ENCODE results near the gene SHQ1.
"Not testable (repeated sequence)": the region's sequence is repeated elsewhere in the genome, so short reads cannot be mapped to it uniquely, and the experiment has no call there.

Gene SHQ1

DNA sequence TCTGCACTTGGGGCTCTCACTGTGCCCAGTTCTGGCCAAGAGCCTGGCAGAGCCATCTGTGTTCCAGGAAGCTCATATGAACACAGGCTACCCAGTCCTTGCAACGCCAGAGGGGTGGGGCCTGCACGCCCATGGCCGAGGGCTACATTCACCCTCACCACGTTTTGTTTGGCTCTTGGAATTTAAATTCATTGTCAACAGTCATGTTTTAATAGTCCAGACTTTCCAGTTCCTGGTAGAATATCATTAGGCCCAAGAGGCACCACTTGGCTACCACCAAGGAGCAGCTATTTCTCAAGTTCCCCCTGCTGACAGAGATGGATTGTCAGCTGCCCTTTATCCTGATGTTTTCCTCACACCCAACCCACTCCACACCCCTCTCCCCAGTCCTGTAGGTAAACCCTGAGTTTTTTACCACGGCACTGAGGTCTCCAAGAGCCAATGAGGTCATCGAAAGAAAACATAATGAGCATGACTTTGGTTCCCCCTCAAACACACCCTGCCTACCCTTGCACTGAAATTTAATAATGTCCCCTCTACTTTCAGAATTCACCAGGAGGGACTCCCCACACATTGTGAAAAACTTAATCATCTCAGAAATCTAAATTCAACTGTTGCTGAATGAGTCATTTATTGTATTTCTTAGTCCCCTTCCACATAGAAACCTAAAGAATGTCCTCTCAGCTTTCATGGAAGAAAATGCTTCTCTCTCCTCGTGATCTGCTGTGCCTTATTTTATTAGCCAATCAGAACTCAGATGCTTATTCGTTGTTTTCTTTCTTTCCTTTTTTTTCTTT, 125.1 kb downstream of the SHQ1 start:
- peak; percentile 78 for FAIRE-seq
- DNase-seq (ENCODE audit: insufficient read length), result no peak
- no peak for TF ChIP-seq TAF1 (IDR thresholded peaks at IDR 0.05; ENCODE audit: borderline replicate concordance, low read depth, low read length)
- no peak for TF ChIP-seq POLR2A (IDR thresholded peaks at IDR 0.05; ENCODE audit: low read depth, low read length)
- TF ChIP-seq POLR2AphosphoS5 (IDR thresholded peaks at IDR 0.05; ENCODE audit: low read depth, low read length), result no peak

DNA sequence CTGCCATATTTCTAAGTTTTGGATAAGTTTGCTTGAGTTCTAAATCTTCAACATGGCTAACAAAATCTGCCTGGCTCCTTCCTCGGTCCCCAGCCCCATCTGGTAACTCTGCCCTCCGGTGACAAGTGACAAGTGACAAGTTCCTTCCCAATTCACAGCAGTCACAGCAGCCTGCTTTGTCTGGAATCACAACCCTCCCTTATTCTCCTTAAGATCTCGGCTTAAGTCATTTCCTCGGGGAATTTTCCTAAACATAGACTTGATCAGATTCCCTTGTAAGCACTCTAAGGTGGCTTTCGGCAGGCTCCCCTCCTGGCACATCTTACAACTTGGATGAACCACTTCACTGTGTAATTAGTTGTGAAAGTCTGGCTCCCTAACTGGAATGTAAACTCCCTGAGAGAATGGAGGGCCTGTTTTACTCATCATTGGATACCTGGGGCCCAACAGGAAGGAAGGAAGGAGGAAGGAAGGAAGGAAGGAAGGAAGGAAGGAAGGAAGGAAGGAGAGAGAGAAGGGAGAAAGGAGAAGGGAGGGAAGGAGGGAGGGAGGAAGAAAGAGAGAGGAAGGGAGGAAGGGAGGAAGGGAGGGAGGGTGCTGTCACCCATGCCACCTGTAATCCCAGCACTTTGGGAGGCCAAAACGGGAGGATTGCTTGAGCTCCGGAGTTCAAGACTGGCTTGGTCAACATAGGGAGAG, 126.4 kb downstream of the SHQ1 start:
- no peak for FAIRE-seq
- DNase-seq (ENCODE audit: insufficient read length), result no peak
- TF ChIP-seq POLR2AphosphoS5 (IDR thresholded peaks at IDR 0.05; ENCODE audit: low read depth, low read length), result no peak
- TF ChIP-seq POLR2A (IDR thresholded peaks at IDR 0.05; ENCODE audit: low read depth, low read length), result no peak
- no peak for TF ChIP-seq TAF1 (IDR thresholded peaks at IDR 0.05; ENCODE audit: borderline replicate concordance, low read depth, low read length)

- no peak for DNase-seq (ENCODE audit: insufficient read length)
- FAIRE-seq, result no peak
- TF ChIP-seq POLR2A (IDR thresholded peaks at IDR 0.05; ENCODE audit: low read depth, low read length) (no peak), POLR2AphosphoS5 (IDR thresholded peaks at IDR 0.05; ENCODE audit: low read depth, low read length) (no peak)
Observed at GRCh38 chr3:72720566-72720965, 127.7 kb downstream of the SHQ1 start.

- no peak for TF ChIP-seq TAF1 (IDR thresholded peaks at IDR 0.05; ENCODE audit: borderline replicate concordance, low read depth, low read length)
- no peak for TF ChIP-seq POLR2A (IDR thresholded peaks at IDR 0.05; ENCODE audit: low read depth, low read length)
- no peak for TF ChIP-seq POLR2AphosphoS5 (IDR thresholded peaks at IDR 0.05; ENCODE audit: low read depth, low read length)
- FAIRE-seq, result no peak
Observed at GRCh38 chr3:72719137-72719536, 129.1 kb downstream of the SHQ1 start.

DNA sequence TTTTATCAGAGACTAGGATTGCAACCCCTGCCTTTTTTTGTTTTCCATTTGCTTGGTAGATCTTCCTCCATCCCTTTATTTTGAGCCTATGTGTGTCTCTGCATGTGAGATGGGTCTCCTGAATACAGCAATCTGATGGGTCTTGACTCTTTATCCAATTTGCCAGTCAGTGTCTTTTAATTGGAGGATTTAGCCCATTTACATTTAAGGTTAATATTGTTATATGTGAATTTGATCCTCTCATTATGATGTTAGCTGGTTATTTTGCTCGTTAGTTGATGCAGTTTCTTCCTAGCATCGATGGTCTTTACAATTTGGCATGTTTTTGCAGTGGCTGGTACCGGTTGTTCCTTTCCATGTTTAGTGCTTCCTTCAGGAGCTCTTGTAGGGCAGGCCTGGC, 134.1 kb downstream of the SHQ1 start:
- not testable (repeated sequence) for FAIRE-seq

More at GRCh38 chr3:72719137-72719536, 129.1 kb downstream of the SHQ1 start:
- no peak for DNase-seq (ENCODE audit: insufficient read length)

GRCh38 chr3:72710471-72710870, 137.8 kb downstream of the SHQ1 start:
- not testable (repeated sequence) for DNase-seq (ENCODE audit: insufficient read length)

More for the DNA sequence above, 134.1 kb downstream of the SHQ1 start:
- DNase-seq (ENCODE audit: insufficient read length), result not testable (repeated sequence)

DNA sequence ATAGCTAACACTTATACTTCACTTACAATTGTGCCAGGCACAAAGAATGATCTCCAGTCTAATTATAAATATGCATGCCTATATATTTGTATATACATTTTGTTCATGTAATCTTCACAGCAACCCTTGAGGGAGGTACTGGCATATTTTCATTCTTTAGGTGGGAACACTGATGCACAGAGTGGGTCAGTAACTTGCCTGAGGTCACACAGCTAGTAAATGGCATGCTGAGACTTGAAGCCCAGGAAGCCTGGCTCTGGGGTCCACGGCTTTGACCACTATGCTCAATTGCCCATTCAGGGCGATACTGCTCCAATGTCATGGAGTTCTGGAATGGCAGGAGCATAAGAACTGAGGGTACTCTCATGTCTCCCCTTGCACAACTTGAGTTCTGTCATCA, 139.8 kb downstream of the SHQ1 start:
- FAIRE-seq, result no peak
- no peak for DNase-seq (ENCODE audit: insufficient read length)

More at GRCh38 chr3:72710471-72710870, 137.8 kb downstream of the SHQ1 start:
- not testable (repeated sequence) for FAIRE-seq

DNA sequence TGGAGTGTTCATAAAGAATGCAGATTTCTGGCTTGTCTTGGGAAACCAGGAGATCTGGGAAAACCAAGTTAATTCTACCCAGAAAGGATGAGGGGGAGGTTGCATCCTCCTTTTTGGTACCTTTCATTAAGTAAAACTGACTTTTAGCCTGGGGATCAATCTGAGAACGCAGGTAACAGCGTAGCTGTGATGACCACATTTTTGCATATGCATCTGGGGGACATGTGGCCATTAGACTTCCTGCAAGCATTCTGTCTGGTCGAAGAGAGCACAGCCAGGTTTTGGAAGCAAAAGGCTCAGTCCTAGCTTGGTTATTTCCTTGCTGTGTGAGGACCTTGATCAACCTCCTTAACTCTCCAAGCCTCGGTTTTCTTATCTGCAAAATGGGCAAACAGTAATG, 145.2 kb downstream of the SHQ1 start:
- FAIRE-seq (no peak), DNase-seq (ENCODE audit: insufficient read length) (no peak)
- TF ChIP-seq POLR2A (IDR thresholded peaks at IDR 0.05; ENCODE audit: low read depth, low read length), result no peak
- TF ChIP-seq POLR2AphosphoS5 (IDR thresholded peaks at IDR 0.05; ENCODE audit: low read depth, low read length), result no peak
- TF ChIP-seq TAF1 (IDR thresholded peaks at IDR 0.05; ENCODE audit: borderline replicate concordance, low read depth, low read length), result no peak

More for the DNA sequence above, 139.8 kb downstream of the SHQ1 start:
- TF ChIP-seq POLR2AphosphoS5 (IDR thresholded peaks at IDR 0.05; ENCODE audit: low read depth, low read length), result no peak
- no peak for TF ChIP-seq TAF1 (IDR thresholded peaks at IDR 0.05; ENCODE audit: borderline replicate concordance, low read depth, low read length)
- no peak for TF ChIP-seq POLR2A (IDR thresholded peaks at IDR 0.05; ENCODE audit: low read depth, low read length)

- DNase-seq (ENCODE audit: insufficient read length), result no peak
- no peak for TF ChIP-seq POLR2AphosphoS5 (IDR thresholded peaks at IDR 0.05; ENCODE audit: low read depth, low read length)
- no peak for TF ChIP-seq POLR2A (IDR thresholded peaks at IDR 0.05; ENCODE audit: low read depth, low read length)
- no peak for TF ChIP-seq TAF1 (IDR thresholded peaks at IDR 0.05; ENCODE audit: borderline replicate concordance, low read depth, low read length)
- FAIRE-seq, result no peak
Observed at GRCh38 chr3:72702390-72702789, 145.9 kb downstream of the SHQ1 start.

DNA sequence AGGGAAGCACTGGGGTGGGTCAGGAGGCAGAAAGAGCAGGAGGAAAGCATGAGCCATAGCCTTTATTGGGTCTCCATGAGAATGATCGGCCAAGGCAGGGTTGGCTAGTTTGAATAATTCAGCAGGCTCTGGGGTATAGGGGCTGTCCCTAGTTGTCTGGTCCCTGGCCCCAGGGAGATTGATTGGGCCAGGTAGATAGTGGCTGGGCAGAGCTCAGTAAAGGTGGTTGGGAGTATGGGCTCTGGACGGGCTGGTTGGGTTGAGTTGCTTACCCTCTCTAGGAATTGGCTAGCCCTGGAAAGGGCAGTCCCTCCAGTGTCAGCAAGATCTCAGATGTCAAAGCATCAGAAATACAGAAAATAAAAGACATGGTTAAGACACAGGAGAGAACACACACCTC, 148.1 kb downstream of the SHQ1 start:
- FAIRE-seq (no peak), DNase-seq (ENCODE audit: insufficient read length) (no peak)
- TF ChIP-seq POLR2AphosphoS5 (IDR thresholded peaks at IDR 0.05; ENCODE audit: low read depth, low read length) (no peak), POLR2A (IDR thresholded peaks at IDR 0.05; ENCODE audit: low read depth, low read length) (no peak), TAF1 (IDR thresholded peaks at IDR 0.05; ENCODE audit: borderline replicate concordance, low read depth, low read length) (no peak)

GRCh38 chr3:72699631-72700030, 148.6 kb downstream of the SHQ1 start:
- DNase-seq (ENCODE audit: insufficient read length), result no peak
- TF ChIP-seq POLR2A (IDR thresholded peaks at IDR 0.05; ENCODE audit: low read depth, low read length) (no peak), POLR2AphosphoS5 (IDR thresholded peaks at IDR 0.05; ENCODE audit: low read depth, low read length) (no peak), TAF1 (IDR thresholded peaks at IDR 0.05; ENCODE audit: borderline replicate concordance, low read depth, low read length) (no peak)
- no peak for FAIRE-seq

Measured in GM12892 (cell line).